Naive thymus-derived CD4-positive, alpha-beta T cell (primary cell): ENCODE results near the gene TMEM144. TPM values are rescaled to one million over a fixed set of nuclear protein-coding genes. Genes with fewer than 3 reads are reported as not detected.
"Not testable (repeated sequence)": the region's sequence is repeated elsewhere in the genome, so short reads cannot be mapped to it uniquely, and the experiment has no call there.

Experiments used
- ATAC-seq: fragments of 150-1000 bp; cut with Tn5 transposase; 2 replicates; pipeline ENCODE4 v1.10.0; 2021; ENCODE audit warnings: mild to moderate bottlenecking, moderate library complexity
- CTCF ChIA-PET: fragments of 350-600 bp; sonication (Branson Sonifier 250); formaldehyde crosslinking; loops from one replicate; lab custom pipeline; 2021; ENCODE audit warnings: antibody characterized with exemption; lab: Charles Lee
- POLR2A ChIA-PET: fragments of 350-600 bp; sonication (Branson Sonifier 250); formaldehyde crosslinking; loops from one replicate; lab custom pipeline; 2021; ENCODE audit warnings: antibody characterized with exemption, inconsistent platforms; lab: Charles Lee
- DNase-seq, 9 donors: peaks; one replicate each; pipeline versions ENCODE4 v3.0.0 to v3.0.0-alpha.2; 2020 to 2022; ENCODE audit warnings: mixed read lengths in 1 of 9
- H3K27ac ChIP-seq: one replicate; pipeline ENCODE4 v1.7.0; 2013; ENCODE audit warnings: mild to moderate bottlenecking, low read depth, low read length, moderate library complexity
- H3K27me3 ChIP-seq, 2 donors: one replicate each; pipeline ENCODE4 v1.7.0; 2013; ENCODE audit warnings: low read length in 2 of 2, mild to moderate bottlenecking in 2 of 2, moderate library complexity in 2 of 2; ENCODE audit not compliant: control insufficient read depth in 2 of 2, insufficient read depth in 2 of 2
- H3K36me3 ChIP-seq, 3 experiments: 1 replicate in 2 of 3; 2 replicates in 1 of 3; pipeline ENCODE4 v1.7.0; 2013; ENCODE audit warnings: low read length in 3 of 3, mild to moderate bottlenecking in 3 of 3, moderate library complexity in 1 of 3; ENCODE audit not compliant: insufficient read depth in 3 of 3, control insufficient read depth in 2 of 3
- H3K4me1 ChIP-seq, 2 donors: one replicate each; pipeline ENCODE4 v1.7.0; 2013; ENCODE audit warnings: low read length in 2 of 2, mild to moderate bottlenecking in 2 of 2, moderate library complexity in 1 of 2; ENCODE audit not compliant: control insufficient read depth in 2 of 2, insufficient read depth in 2 of 2
- H3K4me3 ChIP-seq: 2 replicates; pipeline ENCODE4 v1.7.0; 2013; ENCODE audit warnings: mild to moderate bottlenecking, low read length
- H3K9me3 ChIP-seq, 3 experiments: 1 replicate in 2 of 3; 2 replicates in 1 of 3; pipeline ENCODE4 v1.7.0; 2013; ENCODE audit warnings: low read length in 3 of 3; ENCODE audit not compliant: control insufficient read depth in 2 of 3
- H3K27ac Mint-ChIP-seq, 9 donors: one replicate each; pipeline ENCODE4 v1.8.0; 2020 to 2022; ENCODE audit warnings: mixed read lengths in 9 of 9, mild to moderate bottlenecking in 8 of 9, moderate library complexity in 5 of 9, inconsistent platforms in 2 of 9
- H3K27me3 Mint-ChIP-seq, 5 donors: one replicate each; pipeline ENCODE4 v1.8.0; 2021 to 2022; ENCODE audit warnings: mixed read lengths in 5 of 5, mild to moderate bottlenecking in 1 of 5
- H3K36me3 Mint-ChIP-seq, 5 donors: one replicate each; pipeline ENCODE4 v1.8.0; 2020 to 2022; ENCODE audit warnings: mixed read lengths in 5 of 5, mild to moderate bottlenecking in 3 of 5, inconsistent platforms in 1 of 5
- H3K4me1 Mint-ChIP-seq, 7 donors: one replicate each; pipeline ENCODE4 v1.8.0; 2020 to 2022; ENCODE audit warnings: mixed read lengths in 7 of 7, mild to moderate bottlenecking in 3 of 7, inconsistent platforms in 1 of 7
- H3K4me3 Mint-ChIP-seq, 10 donors: one replicate each; pipeline ENCODE4 v1.8.0; 2020 to 2022; ENCODE audit warnings: mild to moderate bottlenecking in 10 of 10, mixed read lengths in 10 of 10, moderate library complexity in 6 of 10, inconsistent platforms in 2 of 10
- H3K9me3 Mint-ChIP-seq, 11 donors: one replicate each; pipeline ENCODE4 v1.8.0; 2020 to 2022; ENCODE audit warnings: mixed read lengths in 11 of 11, mild to moderate bottlenecking in 4 of 11, inconsistent platforms in 1 of 11, moderate library complexity in 1 of 11
- intact Hi-C, 2 donors: fragments of 100-400 bp; cut with micrococcal nuclease; formaldehyde crosslinking; loops; one replicate each; pipeline ENCODE4 v1.15.1; 2023
- polyA plus RNA-seq, 2 donors: library from polyadenylated mRNA; unstranded; fragments of 300-500 nt; fragmentation: Illumina TruSeq; gene quantifications; one replicate each; pipeline ENCODE4 v1.2.3, GENCODE V29; 2021
- total RNA-seq, 6 experiments: library from RNA in 5 of 6; stranded (reverse) in 5 of 6; gene quantifications; 1 replicate in 5 of 6; 2 replicates in 1 of 6; pipeline ENCODE4 v1.2.3 and lab custom pipeline; 2021 to 2026

The TMEM144 gene
- total and polyA plus RNA-seq, 7 experiments from 2014 or later, result 0.34 to 3.4 (median 0.45) TPM; not detected in 3

DNA sequence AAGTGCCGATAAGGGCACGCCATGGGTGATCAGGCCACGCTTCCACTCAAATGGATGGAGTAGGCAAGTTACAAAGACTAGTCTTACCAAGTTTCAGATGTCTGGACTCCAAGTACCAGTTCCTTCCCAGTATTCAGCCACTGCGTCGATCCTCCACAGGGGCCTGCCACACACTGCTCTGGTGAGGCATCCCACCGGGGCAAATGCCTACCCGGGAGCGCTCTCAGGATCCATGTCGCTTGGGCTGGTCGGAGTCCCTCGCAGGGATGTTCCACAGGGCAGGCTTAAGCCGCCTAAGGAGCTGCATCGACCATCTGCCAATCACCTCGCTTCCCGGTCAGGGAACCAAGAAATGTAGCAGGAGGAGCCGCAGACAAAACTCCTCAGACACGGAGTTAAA is 18.1 kb downstream of the TMEM144 start:
- H3K27me3 ChIP-seq, POLR2A ChIA-PET, intact Hi-C loops, H3K36me3 ChIP-seq, H3K9me3 ChIP-seq, H3K9me3 Mint-ChIP-seq, H3K27ac Mint-ChIP-seq, H3K4me1 ChIP-seq, H3K36me3 Mint-ChIP-seq, CTCF ChIA-PET, H3K4me1 Mint-ChIP-seq, H3K27ac ChIP-seq, H3K4me3 ChIP-seq, H3K4me3 Mint-ChIP-seq, ATAC-seq, DNase-seq: not testable (repeated sequence)
- peaks cover 0 to 21% (median 3%) of the 10 kb centered on the region in 5 donors for H3K27me3 Mint-ChIP-seq

DNA sequence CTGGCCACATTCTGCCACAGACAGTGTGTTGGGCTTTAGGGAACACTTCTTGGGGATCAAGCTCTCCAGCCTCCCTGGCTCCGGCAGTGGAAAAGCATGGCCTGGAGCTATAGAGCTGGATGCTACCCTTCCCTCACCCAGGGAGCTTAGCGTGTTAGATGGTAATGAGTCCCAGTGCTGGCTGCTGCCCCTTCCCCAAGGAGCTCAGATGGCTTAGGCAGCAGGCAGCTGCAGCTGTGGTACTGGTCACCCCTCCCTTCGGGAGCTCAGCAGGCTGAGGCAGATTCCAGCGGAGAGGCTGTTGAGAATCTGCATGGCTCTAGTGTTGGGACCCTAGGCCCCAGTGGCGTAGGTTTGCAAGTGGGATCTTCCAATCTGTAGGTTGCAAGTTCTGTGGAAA is 19.5 kb downstream of the TMEM144 start:
- DNase-seq, result no peak
- POLR2A ChIA-PET, result no interaction called here

GRCh38 chr4:158234671-158235070 is 24.4 kb downstream of the TMEM144 start:
- Histone ChIP-seq H3K36me3 (no peaks in the 10 kb centered on the region), H3K4me3 (no peak overlapping the region), H3K27ac (no peak overlapping the region), H3K27me3 (no peaks in the 10 kb centered on the region), H3K9me3 (no peaks in the 10 kb centered on the region), H3K4me1 (no peaks in the 10 kb centered on the region)
- Mint-ChIP-seq H3K4me3 (no peak overlapping the region), H3K27ac (no peak overlapping the region), H3K27me3 (peaks cover 0 to 9% (median 2%) of the 10 kb centered on the region in 5 donors), H3K4me1 (peaks cover 0 to 3% (median 0%) of the 10 kb centered on the region in 7 donors), H3K9me3 (peaks cover 0 to 5% (median 0%) of the 10 kb centered on the region in 11 donors), H3K36me3 (no peaks in the 10 kb centered on the region)
- ATAC-seq, result no peak
- ChIA-PET POLR2A (no interaction called here), CTCF (no interaction called here)
- intact Hi-C loops, result no loop called here
- no peak for DNase-seq

More for the DNA sequence above, 19.5 kb downstream of the TMEM144 start:
- CTCF ChIA-PET, result no interaction called here
- Mint-ChIP-seq H3K27me3 (peaks cover 0 to 21% (median 3%) of the 10 kb centered on the region in 5 donors), H3K36me3 (no peaks in the 10 kb centered on the region), H3K4me1 (peaks cover 0 to 3% (median 0%) of the 10 kb centered on the region in 7 donors), H3K9me3 (peaks cover 0 to 5% (median 0%) of the 10 kb centered on the region in 11 donors), H3K4me3 (no peak overlapping the region), H3K27ac (no peak overlapping the region)
- Histone ChIP-seq H3K4me3 (no peak overlapping the region), H3K36me3 (no peaks in the 10 kb centered on the region), H3K4me1 (no peaks in the 10 kb centered on the region), H3K9me3 (no peaks in the 10 kb centered on the region), H3K27ac (no peak overlapping the region), H3K27me3 (no peaks in the 10 kb centered on the region)
- intact Hi-C loops, result no loop called here
- no peak for ATAC-seq

- H3K27me3 ChIP-seq, result no peaks in the 10 kb centered on the region
- no peaks in the 10 kb centered on the region for H3K36me3 ChIP-seq
- H3K4me3 Mint-ChIP-seq, result no peak overlapping the region
- no peak overlapping the region for H3K4me3 ChIP-seq
- no peak overlapping the region for H3K27ac Mint-ChIP-seq
- no peaks in the 10 kb centered on the region for H3K9me3 ChIP-seq
- H3K4me1 Mint-ChIP-seq, result peaks cover 0 to 3% (median 0%) of the 10 kb centered on the region in 7 donors
- no peak overlapping the region for H3K27ac ChIP-seq
- peaks cover 0 to 5% (median 2%) of the 10 kb centered on the region in 5 donors for H3K27me3 Mint-ChIP-seq
- peaks cover 0 to 5% (median 0%) of the 10 kb centered on the region in 11 donors for H3K9me3 Mint-ChIP-seq
- ChIA-PET CTCF (no interaction called here), POLR2A (no interaction called here)
- ATAC-seq (no peak), DNase-seq (no peak)
- intact Hi-C loops, result no loop called here
- no peaks in the 10 kb centered on the region for H3K4me1 ChIP-seq
- no peaks in the 10 kb centered on the region for H3K36me3 Mint-ChIP-seq
Observed at GRCh38 chr4:158236304-158237030, 26.2 kb downstream of the TMEM144 start.

DNA sequence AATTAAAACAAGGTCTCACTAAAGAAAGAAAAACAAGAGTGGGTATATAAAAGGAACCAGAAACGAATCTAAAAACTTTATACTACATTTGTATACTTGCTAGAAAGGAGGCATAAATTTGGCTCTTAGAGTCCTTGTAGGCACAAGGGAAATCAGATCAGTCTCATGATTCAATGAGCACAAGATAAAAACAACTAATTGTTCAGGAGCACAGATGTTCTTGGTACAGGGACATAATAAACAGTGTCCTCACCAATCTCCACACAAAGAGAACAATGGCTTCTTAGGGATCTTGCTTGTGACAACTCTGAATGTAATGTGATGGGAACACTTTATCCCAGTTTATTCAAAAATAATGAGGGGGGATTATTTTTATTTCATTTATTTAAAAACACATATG is 28.3 kb downstream of the TMEM144 start:
- POLR2A ChIA-PET, result no interaction called here

GRCh38 chr4:158239196-158239595 is 28.9 kb downstream of the TMEM144 start:
- no peak for ATAC-seq
- Histone ChIP-seq H3K36me3 (no peaks in the 10 kb centered on the region), H3K9me3 (no peaks in the 10 kb centered on the region), H3K4me1 (no peaks in the 10 kb centered on the region), H3K27me3 (no peaks in the 10 kb centered on the region), H3K4me3 (no peak overlapping the region), H3K27ac (no peak overlapping the region)
- POLR2A ChIA-PET, result no interaction called here
- Mint-ChIP-seq H3K9me3 (no peaks in the 10 kb centered on the region), H3K4me3 (no peak overlapping the region), H3K4me1 (peaks cover 0 to 3% (median 0%) of the 10 kb centered on the region in 7 donors), H3K36me3 (no peaks in the 10 kb centered on the region), H3K27me3 (peaks cover 0 to 2% (median 0%) of the 10 kb centered on the region in 5 donors), H3K27ac (no peak overlapping the region)
- DNase-seq, result no peak
- intact Hi-C loops, result no loop called here
- CTCF ChIA-PET, result no interaction called here

More for the DNA sequence above, 28.3 kb downstream of the TMEM144 start:
- Histone ChIP-seq H3K4me3 (no peak overlapping the region), H3K27ac (no peak overlapping the region), H3K27me3 (no peaks in the 10 kb centered on the region), H3K36me3 (no peaks in the 10 kb centered on the region), H3K9me3 (no peaks in the 10 kb centered on the region), H3K4me1 (no peaks in the 10 kb centered on the region)
- intact Hi-C loops, result no loop called here
- Mint-ChIP-seq H3K27ac (no peak overlapping the region), H3K4me1 (peaks cover 0 to 3% (median 0%) of the 10 kb centered on the region in 7 donors), H3K4me3 (no peak overlapping the region), H3K9me3 (no peaks in the 10 kb centered on the region), H3K36me3 (no peaks in the 10 kb centered on the region), H3K27me3 (peaks cover 0 to 2% (median 0%) of the 10 kb centered on the region in 5 donors)
- DNase-seq (no peak), ATAC-seq (no peak)
- CTCF ChIA-PET, result no interaction called here

GRCh38 chr4:158243071-158243470 is 32.8 kb downstream of the TMEM144 start:
- no peak for ATAC-seq
- no peaks in the 10 kb centered on the region for H3K36me3 Mint-ChIP-seq
- no peaks in the 10 kb centered on the region for H3K9me3 Mint-ChIP-seq
- H3K27me3 Mint-ChIP-seq, result peaks cover 0 to 5% (median 2%) of the 10 kb centered on the region in 5 donors
- DNase-seq, result no peak
- Histone ChIP-seq H3K36me3 (no peaks in the 10 kb centered on the region), H3K27me3 (no peaks in the 10 kb centered on the region), H3K4me3 (no peak overlapping the region), H3K9me3 (no peaks in the 10 kb centered on the region), H3K4me1 (no peaks in the 10 kb centered on the region), H3K27ac (no peak overlapping the region)
- intact Hi-C loops, result no loop called here
- H3K4me3 Mint-ChIP-seq, result no peak overlapping the region
- no peaks in the 10 kb centered on the region for H3K4me1 Mint-ChIP-seq
- ChIA-PET CTCF (no interaction called here), POLR2A (no interaction called here)
- no peak overlapping the region for H3K27ac Mint-ChIP-seq
